ENCODE results near the gene RELCH.

The RELCH gene

DNA sequence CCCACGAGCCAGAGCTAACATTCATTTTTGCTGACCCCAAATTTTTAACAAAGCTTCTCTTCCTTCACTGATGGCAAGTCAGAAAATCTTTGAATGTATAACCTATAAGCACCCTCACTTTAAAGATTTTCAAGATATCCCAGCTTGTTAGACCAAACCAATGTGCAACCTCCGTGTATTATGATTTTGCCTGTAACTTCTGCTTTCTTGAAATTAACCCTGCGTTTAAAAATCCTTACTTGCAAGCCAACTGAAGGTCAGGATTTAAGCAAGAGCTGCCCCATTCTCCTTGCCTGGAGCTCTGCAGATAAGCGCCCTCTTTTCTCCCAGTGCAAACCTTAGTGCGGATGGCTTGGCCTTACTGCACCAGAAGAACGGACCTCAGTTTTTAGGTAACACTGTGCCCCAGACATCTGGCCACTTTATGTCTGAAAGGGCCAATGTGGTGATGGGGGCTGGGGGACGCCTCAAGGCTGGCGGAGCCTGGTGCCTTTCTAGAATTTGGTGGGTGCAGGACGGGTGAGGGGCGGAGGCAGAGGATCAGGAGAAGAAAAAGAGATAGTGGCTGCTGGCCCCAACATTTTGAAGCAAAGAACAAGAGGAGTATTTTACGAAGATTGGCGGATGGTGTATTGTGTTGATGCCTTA, 137.2 kb downstream of the RELCH start:
- DNase-seq: no peak

DNA sequence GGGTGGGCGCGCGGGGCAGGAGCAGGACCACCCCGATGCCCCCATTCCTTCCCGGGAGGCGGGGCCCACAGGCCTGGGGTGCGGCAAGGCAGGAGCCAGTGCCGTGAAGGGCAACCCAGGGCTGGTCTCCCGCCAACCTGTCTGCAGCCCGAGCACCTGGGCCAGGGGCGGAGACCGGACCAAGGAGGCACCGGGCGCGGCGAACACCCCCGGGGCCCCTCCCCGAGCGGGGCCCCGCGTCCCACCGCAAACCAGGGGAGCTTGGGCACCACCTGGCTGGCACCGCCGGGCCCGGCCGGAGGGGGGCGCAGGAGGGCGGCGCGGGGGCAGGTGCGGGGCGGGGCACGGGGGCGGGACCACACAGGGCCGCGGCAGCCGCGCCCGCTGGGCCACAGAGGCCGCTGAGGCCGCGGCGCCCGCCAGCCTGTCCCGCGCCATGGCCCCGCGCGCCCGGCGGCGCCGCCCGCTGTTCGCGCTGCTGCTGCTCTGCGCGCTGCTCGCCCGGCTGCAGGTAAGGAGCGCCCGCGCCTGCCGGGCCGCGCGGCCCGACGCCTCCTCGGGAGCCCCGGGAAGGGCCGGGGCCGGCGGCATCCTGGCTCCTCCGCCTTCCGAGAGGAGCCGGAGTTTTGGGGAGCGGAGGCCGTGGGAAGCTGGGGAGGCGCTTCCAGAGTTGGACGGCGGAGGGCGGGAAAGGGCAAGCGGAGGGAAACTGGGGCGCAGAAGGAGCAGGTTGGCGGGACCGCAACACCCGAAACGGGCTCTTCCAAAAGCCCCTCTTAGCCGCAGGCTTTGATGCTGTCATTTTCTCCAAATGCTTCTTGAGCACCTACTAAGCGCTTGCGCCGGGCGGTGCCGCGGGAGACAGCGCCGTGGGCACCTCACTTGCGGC, 138.1 kb downstream of the RELCH start, which contains the start of gene TNFRSF11A:
TSS of gene TNFRSF11A (plus strand) at position 394 of the 889 bp plus-strand sequence. CDS start at position 437, 43 bp downstream.
- DNase-seq: no peak

GRCh38 chr18:62325806-62326645, 139.0 kb downstream of the RELCH start:
- DNase-seq: no peak

DNA sequence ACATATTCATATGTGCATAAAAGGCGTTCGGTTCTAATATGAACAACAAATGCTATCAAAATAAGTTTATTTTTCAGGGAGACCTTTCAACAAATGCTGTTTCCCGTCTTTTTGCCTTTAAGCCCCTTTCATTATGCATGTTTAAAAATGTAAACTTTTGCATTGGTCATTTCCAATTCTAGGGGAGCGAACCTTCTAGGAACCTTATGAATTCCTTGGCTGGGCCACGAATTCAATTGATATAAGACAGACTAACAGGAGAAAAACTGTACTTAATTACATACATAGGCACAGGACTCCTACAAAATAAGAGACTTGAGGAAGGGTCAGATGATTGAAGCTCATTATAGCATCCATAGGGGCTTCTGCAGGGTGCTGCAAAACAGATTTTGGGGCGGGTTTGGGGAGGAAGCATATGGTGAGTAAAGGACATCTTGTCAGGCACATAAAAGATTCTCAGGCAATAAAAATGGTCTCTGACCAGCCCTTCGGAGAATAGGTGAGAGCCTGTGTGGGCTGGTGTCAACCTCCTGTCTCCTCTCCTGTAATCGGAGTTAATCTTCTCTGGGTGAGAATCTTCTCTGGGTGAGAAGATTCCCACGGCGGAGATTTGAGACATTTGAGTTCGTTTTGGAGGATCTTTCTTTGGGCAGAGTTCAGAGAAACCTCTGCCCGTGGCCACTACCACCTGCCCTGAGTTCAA, 139.7 kb downstream of the RELCH start:
- no peak for DNase-seq

DNA sequence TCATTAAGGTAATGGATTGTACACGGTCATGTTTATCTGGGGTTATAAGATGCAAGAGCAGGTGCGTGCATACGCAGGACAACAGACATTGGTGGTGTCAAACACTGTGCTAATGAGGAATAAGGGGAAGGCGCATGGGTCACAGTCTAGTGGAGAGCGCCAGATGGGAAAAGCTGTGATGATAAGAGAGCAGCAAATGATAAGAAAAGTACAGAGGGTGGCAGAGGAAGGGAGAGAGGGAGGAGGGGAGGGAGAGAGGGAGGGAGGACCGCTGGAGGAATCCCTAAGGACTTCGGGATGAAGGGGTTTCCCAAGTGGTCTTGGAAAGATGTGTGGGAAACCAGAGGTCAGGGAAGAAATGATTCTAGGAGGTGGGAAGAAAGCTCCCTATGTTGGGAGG, 140.9 kb downstream of the RELCH start:
- no peak for DNase-seq

- no peak for DNase-seq
These were observed 141.8 kb downstream of the RELCH start for GRCh38 chr18:62328586-62329525.

DNA sequence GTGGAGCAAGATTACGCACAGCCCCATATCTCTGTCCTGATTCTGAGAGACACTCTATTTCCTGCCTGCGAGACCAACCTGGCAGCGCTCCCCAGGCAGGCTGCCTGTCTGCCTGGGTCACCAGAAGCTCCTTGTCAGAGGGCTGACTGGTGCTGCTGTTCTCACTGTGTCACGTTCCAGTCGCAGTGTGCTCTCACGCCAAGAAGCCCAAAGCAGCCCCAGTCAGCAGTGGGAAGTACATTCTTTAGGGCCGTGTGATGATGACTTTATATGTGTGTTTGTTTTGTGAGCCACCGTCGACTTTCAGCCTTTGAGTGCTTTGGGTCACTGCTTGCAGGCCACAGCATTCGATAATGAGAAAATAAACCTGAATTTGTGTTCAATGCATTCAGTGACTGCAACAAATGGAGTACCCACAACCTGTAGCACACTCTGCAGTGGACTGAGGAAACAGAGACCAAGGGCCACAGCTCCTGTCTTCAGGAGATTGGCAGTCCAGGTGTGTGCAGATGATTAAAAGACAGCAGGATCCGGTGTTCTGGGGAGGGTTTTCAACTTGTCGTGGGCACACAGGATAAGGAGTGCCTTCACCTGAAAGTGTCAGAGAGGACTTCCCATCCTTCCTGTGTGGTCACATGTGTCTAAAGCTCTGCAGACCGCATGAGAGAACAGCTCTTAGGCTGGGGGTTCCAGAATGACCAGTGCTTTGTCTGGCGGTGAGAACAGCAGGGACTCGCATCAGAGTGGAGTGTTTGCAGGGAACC, 142.8 kb downstream of the RELCH start:
- DNase-seq: no peak

DNA sequence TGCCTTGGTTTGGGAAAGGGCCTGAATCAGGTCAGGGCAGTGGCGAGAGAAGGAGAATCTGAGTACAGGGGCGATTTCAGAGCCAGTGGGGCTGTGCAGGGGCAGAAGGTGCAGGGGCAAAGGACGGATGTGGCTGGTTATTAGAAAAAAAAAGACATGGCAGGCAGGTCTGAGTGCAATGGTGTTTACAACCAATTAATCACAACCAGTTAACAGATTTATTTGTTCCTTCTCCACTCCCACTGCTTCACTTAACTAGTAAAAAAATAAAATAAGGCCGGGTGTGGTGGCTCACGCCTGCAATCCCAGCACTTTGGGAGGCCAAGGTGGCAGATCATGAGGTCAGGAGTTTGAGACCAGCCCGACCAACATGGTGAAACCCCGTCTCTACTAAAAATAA, 143.6 kb downstream of the RELCH start:
- no peak for DNase-seq

GRCh38 chr18:62331581-62332356, 144.7 kb downstream of the RELCH start:
- no peak for DNase-seq

DNA sequence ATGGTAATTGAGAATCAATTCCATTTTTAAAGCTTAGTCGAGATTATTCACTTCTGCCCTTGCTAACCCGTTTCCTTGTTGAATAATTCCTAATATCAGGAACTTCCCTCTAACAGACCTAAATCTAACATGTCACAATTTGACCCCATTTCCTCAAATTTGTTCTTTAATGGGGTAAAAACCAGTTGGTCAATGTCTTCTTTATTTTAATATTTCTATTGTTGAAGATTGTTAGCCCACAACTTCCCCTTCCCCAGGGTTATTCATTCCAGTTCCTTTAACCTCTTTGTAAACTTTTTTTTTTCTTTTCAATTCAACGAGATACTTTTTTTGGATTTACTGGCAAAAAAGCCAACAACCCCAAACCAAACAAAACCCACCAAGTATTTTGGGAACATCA, 145.4 kb downstream of the RELCH start:
- no peak for DNase-seq

GRCh38 chr18:62332964-62333695, 146.1 kb downstream of the RELCH start:
- no peak for DNase-seq

- DNase-seq: no peak
These were observed 147.1 kb downstream of the RELCH start for GRCh38 chr18:62334120-62334519.

DNA sequence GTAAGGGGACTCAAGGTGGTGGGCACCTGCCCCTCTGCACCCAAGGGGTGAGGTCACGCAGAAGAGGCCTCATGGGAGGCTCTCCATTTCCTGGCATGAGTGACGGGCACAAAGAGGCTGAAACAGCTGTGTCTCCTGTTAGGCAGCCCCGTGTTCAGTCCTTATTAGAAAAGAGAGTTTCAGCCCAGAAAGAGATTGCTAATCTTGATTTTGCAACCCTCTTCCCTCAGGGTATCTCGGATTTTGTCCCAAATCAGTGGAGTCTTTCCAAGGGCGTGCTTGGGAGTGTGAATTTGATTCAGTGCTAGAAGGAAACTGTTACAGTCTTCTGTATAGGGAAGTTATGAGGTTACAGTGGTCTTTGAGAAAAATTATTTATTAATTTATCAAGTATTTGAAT, 148.4 kb downstream of the RELCH start:
- no peak for DNase-seq

GRCh38 chr18:62336618-62337017, 149.6 kb downstream of the RELCH start:
- no peak for DNase-seq

DNA sequence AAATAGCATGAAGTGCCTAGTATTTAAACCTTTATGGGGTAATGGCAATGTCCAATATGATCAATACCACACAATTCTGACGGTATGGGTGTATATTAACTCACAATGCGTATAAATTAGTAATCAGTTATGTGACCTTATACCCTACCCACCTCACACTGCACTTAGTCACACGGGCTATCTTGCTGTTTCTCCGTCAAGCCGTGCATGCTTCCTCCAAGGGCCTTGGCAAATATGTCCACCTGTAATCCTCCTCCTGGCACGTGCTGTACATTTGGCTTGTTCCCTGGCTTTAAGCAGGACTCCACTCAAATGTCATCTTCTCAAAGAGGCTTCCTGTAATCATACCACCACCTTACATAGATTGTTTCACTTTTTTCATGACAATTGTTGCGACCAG, 150.3 kb downstream of the RELCH start:
- DNase-seq: no peak

- DNase-seq: no peak
These were observed 151.5 kb downstream of the RELCH start for GRCh38 chr18:62338446-62339105.

- no peak for DNase-seq
These were observed 152.3 kb downstream of the RELCH start for GRCh38 chr18:62339106-62339988.

DNA sequence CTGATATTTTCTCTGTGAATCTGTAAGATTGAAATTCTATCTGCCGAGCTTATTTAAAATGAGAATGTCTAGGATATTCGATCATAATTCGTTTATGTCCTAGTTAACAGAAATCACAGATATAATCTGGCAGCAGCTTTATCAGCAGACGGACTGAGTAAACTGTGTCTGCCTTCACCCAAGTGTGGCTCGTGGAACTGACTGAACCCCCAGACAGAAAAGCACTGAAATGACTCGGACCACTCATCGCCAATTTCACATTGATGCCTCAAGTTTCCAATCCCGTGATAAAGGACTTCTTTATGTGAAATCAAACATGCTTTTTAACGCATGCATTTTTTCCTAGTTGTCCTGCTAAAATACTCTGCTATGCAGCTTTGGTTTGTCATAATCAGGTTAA, 153.9 kb downstream of the RELCH start:
- DNase-seq: no peak
